BJ (cell line): Measurements from ENCODE around the gene OR2V2. TPM values are rescaled to one million over a fixed set of nuclear protein-coding genes. Genes with fewer than 3 reads are reported as not detected.
"Not testable (repeated sequence)": the region's sequence is repeated elsewhere in the genome, so short reads cannot be mapped to it uniquely, and the experiment has no call there.

Source experiments
- CTCF ChIA-PET: fragments of 350-600 bp; formaldehyde crosslinking; extraction: SDS; loops from one replicate; lab custom pipeline; 2021; ENCODE audit warnings: antibody characterized with exemption, inconsistent platforms; lab: Yijun Ruan, JAX
- POLR2A ChIA-PET: fragments of 300-600 bp; sonication (Branson Sonifier 250); formaldehyde crosslinking; extraction: SDS; loops from one replicate; lab custom pipeline; 2021; ENCODE audit warnings: antibody characterized with exemption; lab: Charles Lee
- DNase-seq: peaks from one replicate; pipeline ENCODE4 v3.0.0-alpha.2; 2011; ENCODE audit warnings: low read depth
- H3K27me3 ChIP-seq: 2 replicates; pipeline ENCODE4 v1.6.0; 2011; ENCODE audit warnings: low read length; ENCODE audit not compliant: control insufficient read depth, insufficient read depth
- H3K36me3 ChIP-seq: 2 replicates; pipeline ENCODE4 v1.5.1; 2011; ENCODE audit warnings: low read length; ENCODE audit not compliant: control insufficient read depth, insufficient read depth
- H3K4me3 ChIP-seq: 2 replicates; pipeline ENCODE4 v1.5.1; 2011; ENCODE audit warnings: low read depth, mild to moderate bottlenecking, control low read depth, low read length
- polyA plus RNA-seq: library from polyadenylated mRNA; depleted of rRNA; stranded (reverse); fragments of >200 nt; gene quantifications from 2 replicates; pipeline ENCODE4 v1.2.3, GENCODE V29; 2011
- TF ChIP-seq, protein P1 (sequence below): IDR thresholded peaks from 2 replicates; pipeline ENCODE4 v1.5.1; 2011; ENCODE audit warnings: low read depth, mild to moderate bottlenecking, control low read depth, inconsistent platforms, low read length, moderate library complexity; ENCODE audit not compliant: insufficient read depth

OR2V2 gene
- polyA plus RNA-seq, 1 experiment = not detected

DNA sequence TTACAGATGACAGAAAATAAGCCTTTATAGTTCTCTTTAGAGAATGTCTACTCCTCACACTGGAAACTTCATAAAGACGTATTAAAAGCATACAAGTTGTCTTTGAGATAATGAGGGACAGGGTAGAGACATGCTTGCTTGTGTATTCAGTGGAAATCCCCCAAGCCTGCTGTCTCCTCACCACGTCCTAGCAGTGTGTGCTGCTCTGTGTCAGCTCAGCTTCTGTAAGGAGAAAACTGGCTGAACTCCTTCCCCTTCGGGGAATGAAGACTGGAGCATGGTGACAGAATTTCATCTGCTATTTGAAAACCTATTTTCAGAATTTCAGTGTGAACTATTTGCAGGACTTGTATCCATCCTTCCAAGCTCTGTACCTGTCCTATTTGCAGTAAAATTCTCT is 9.4 kb downstream of the OR2V2 start:
- TF ChIP-seq, protein P1, sequence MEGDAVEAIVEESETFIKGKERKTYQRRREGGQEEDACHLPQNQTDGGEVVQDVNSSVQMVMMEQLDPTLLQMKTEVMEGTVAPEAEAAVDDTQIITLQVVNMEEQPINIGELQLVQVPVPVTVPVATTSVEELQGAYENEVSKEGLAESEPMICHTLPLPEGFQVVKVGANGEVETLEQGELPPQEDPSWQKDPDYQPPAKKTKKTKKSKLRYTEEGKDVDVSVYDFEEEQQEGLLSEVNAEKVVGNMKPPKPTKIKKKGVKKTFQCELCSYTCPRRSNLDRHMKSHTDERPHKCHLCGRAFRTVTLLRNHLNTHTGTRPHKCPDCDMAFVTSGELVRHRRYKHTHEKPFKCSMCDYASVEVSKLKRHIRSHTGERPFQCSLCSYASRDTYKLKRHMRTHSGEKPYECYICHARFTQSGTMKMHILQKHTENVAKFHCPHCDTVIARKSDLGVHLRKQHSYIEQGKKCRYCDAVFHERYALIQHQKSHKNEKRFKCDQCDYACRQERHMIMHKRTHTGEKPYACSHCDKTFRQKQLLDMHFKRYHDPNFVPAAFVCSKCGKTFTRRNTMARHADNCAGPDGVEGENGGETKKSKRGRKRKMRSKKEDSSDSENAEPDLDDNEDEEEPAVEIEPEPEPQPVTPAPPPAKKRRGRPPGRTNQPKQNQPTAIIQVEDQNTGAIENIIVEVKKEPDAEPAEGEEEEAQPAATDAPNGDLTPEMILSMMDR = no peak

DNA sequence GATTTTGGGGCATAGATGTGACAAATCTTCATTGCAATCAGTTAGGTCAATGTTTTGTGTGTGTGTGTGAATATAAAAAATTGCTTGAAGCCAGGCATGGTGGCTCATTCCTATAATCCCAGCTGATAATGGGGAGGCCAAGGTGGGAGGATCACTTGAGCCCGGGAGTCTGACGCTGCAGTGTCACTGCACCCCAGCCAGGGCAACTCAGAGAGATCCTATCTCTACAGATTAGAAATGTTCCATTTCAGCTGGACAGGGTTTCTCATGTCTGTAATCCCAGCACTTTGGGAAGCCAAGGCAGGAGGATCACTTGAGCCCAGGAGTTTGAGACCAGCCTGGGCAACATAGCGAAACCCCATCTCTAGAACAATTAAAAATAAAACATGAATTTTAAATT is 11.5 kb downstream of the OR2V2 start:
- TF ChIP-seq, protein P1 = no peak
- H3K27me3 ChIP-seq = peaks cover 2% of the 10 kb centered on the region; the same call in 1 of the 2 replicates
- H3K36me3 ChIP-seq = no peaks in the 10 kb centered on the region
- CTCF ChIA-PET = interaction anchor here (0.8 to 2.3 kb wide), 3 partner anchors 11 to 25 kb away, joined by 4 to 6 read pairs (median 4); no protein-coding TSS in a partner anchor
- H3K4me3 ChIP-seq = no peak overlapping the region
- POLR2A ChIA-PET = no interaction called here
- no peak for DNase-seq

More for the DNA sequence above, 9.4 kb downstream of the OR2V2 start:
- ChIA-PET CTCF (interaction anchor here (1.0 to 1.5 kb wide), 2 partner anchors 14 to 373 kb away, joined by 3 to 4 read pairs; no protein-coding TSS in a partner anchor), POLR2A (no interaction called here)
- H3K36me3 ChIP-seq = no peaks in the 10 kb centered on the region
- no peak for DNase-seq
- H3K4me3 ChIP-seq = no peak overlapping the region
- peaks cover 2% of the 10 kb centered on the region; the same call in 1 of the 2 replicates for H3K27me3 ChIP-seq

DNA sequence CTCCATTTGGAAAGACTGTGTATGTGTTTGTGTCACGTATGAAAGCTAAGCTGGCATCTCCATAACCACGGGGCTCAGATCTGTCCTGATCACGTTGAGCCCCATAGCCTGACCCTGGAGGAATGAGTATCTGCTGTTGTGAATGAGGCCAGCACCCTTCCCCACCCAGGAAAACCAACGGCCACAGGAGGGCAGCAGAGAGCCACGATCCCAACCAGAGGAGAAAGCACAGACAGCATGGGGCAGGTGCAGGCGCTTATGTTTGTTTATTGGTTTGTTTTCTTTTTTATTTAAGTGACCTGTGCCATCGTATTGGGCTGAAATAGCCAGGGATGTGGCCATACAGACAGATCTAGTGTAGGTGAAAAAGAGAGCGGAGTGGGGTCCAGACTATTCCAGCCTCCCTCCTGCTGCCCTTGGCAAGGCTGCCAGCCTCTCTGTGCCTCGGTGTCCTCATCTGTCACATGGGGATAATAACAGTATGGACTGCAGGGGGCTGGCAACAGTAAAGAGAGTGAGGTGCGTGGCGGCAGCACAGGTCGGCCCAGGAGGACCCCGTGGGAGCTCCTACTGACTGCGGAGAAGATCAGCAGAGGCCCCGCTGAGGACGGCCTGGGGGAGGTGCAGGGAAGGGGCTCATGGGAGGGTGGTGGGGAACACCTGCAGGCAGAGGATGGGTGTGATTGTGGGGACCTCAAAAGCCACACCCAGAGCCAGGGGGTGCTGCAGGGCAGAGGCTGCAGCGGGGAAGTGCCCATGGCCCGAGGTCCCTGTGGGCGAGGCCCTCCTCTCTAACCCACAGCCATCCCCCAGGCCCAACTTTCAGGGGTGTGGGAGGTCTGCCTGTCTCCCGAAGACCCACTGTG is 12.1 kb downstream of the OR2V2 start:
- no peak for DNase-seq
- Histone ChIP-seq H3K4me3 (no peak overlapping the region), H3K27me3 (peaks cover 2% of the 10 kb centered on the region; the same call in 1 of the 2 replicates), H3K36me3 (no peaks in the 10 kb centered on the region)
- TF ChIP-seq, protein P1 = peak; percentile 90
- POLR2A ChIA-PET = no interaction called here
- CTCF ChIA-PET = interaction anchor here (0.8 to 2.3 kb wide), 9 partner anchors 8 to 47 kb away, joined by 3 to 6 read pairs (median 4); no protein-coding TSS in a partner anchor

DNA sequence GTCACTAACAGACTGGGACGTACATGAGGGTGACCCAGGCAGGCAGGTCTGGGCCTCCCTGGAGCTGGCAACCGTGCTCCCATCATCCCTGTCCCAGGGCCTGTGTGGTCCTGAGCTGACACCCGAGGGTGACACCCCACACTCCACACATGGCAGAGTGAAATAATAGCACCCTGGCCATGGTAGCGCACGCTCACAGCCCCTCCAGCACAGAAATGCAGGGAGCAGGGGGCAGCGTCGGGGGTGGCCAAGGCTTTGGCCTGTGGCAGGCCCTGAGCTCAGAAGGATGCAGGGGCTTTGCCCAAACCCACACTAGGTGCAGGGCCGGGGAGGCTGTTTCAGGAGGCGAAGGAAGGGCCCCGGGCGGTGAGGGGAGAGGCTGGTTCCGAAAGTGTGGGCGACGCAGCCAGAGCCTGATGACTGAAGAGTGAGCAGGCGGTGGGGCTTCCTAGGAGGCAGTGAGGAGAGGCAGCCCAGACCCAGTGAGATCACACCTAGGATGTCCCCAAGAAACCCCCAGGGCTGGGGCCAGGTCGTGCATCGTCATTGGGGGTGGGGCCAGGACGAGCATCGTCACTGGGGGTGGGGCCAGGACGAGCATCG is 12.9 kb downstream of the OR2V2 start:
- DNase-seq = no peak
- CTCF ChIA-PET = interaction anchor here (1.0 to 2.3 kb wide), 7 partner anchors 8 to 46 kb away, joined by 3 to 6 read pairs (median 5); no protein-coding TSS in a partner anchor
- TF ChIP-seq, protein P1 = no peak
- no peaks in the 10 kb centered on the region for H3K36me3 ChIP-seq
- POLR2A ChIA-PET = no interaction called here
- H3K27me3 ChIP-seq = peaks cover 2% of the 10 kb centered on the region; the same call in 1 of the 2 replicates
- peak overlapping the region; percentile 43 for H3K4me3 ChIP-seq

- POLR2A ChIA-PET, H3K27me3 ChIP-seq, DNase-seq, H3K36me3 ChIP-seq: not testable (repeated sequence)
- H3K4me3 ChIP-seq = peak overlapping the region; percentile 15
- CTCF ChIA-PET = interaction anchor here (0.9 to 1.6 kb wide), 6 partner anchors 8 to 86 kb away, joined by 3 to 6 read pairs (median 5); no protein-coding TSS in a partner anchor
These were observed 13.6 kb downstream of the OR2V2 start for GRCh38 chr5:181160755-181161533.
